ENCODE results near the gene COX10.

Gene COX10

DNA sequence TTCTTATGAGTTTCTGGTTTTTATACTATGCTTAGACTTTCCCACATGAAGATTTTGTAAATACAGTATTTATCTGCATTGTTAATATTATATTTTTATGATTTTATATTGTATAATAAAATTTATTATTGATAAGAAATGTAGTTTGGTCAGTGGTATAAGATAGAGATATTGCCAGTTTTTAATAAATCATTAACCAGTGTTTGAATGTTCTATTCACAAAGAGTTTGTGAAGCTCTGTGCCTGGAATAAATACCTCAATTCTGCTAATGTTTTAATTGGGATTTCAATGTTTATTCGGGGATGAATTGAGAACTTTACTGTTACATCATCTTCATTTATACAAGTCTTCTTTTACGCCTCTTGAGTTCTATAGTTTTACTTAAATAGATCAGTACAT lies 16.9 kb downstream of the COX10 start:
- Histone ChIP-seq H3K9ac (ENCODE audit: low read depth, low read length) (no peak overlapping the region), H3K36me3 (ENCODE audit: insufficient read depth, low read length) (no peaks in the 10 kb centered on the region; the same call in 1 of the 2 replicates), H3K9me3 (ENCODE audit: control insufficient read depth, insufficient read depth, low read length) (no peaks in the 10 kb centered on the region), H3K4me1 (ENCODE audit: insufficient read depth, low read length) (peaks cover 12% of the 10 kb centered on the region; the same call in 1 of the 2 replicates)

DNA sequence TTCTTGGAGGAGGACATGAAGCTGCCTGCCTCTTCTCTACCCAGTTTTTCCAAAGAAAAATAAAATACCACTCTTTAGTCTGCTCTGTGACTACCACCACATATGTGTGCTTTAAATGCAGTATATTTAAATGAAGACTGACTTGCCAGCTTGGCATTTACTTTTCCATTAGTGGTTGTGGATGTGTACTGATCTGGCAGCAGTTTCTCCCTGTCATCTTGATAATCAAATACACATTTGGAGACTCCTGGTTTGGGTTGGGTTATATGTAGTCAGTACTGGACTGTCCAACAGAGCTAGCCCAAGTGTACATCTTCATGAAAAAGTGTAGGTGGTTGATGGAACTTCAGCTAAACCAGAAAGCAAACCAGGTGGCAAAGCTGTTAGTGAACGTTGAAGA lies 19.9 kb downstream of the COX10 start:
- no peaks in the 10 kb centered on the region; the same call in 1 of the 2 replicates for H3K36me3 ChIP-seq (ENCODE audit: insufficient read depth, low read length)
- peaks cover 12% of the 10 kb centered on the region; the same call in 1 of the 2 replicates for H3K4me1 ChIP-seq (ENCODE audit: insufficient read depth, low read length)
- H3K9ac ChIP-seq (ENCODE audit: low read depth, low read length): no peak overlapping the region
- no peaks in the 10 kb centered on the region for H3K9me3 ChIP-seq (ENCODE audit: control insufficient read depth, insufficient read depth, low read length)

DNA sequence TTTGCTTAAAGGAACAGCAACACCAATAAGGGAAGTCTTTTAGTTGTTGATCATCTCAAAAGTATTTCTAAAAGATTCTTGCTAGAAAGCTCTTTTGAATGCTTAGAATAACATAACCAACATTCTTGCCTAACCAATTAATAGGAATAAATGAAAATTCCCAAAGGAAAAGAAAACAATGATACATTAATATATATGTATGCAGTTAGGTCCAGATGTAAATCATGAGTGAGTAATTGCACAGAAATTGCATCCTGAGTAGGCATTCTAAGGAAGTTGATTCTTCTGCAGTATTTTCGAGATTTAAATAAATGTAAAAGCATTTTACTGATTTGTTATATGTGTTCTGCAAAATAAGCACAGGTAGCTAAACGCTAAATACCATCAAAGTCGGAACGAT lies 22.1 kb downstream of the COX10 start:
- Histone ChIP-seq H3K9ac (ENCODE audit: low read depth, low read length) (no peak overlapping the region), H3K36me3 (ENCODE audit: insufficient read depth, low read length) (no peaks in the 10 kb centered on the region; the same call in 1 of the 2 replicates), H3K9me3 (ENCODE audit: control insufficient read depth, insufficient read depth, low read length) (no peaks in the 10 kb centered on the region), H3K4me1 (ENCODE audit: insufficient read depth, low read length) (peaks cover 12% of the 10 kb centered on the region; the same call in 1 of the 2 replicates)

DNA sequence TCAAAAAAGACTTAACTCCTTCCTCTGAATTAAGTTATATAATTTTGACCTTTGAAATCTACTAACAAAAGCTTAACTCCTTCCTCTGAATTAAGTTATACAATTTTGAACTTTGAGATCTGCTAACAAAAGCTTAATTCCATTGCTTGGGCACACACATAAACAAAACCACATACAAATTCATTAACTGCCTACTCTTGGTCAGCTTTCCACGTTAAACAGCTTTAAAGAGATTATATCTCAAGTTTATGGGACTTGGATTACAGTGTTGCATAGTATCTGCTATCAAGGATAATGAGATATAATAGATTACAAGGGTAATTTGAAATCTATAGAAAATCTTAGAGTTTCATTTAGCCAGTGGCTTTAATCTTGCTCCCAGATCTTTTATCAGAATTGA lies 23.5 kb downstream of the COX10 start:
- no peaks in the 10 kb centered on the region; the same call in 1 of the 2 replicates for H3K36me3 ChIP-seq (ENCODE audit: insufficient read depth, low read length)
- H3K4me1 ChIP-seq (ENCODE audit: insufficient read depth, low read length): peaks cover 12% of the 10 kb centered on the region; the same call in 1 of the 2 replicates
- H3K9ac ChIP-seq (ENCODE audit: low read depth, low read length): no peak overlapping the region
- no peaks in the 10 kb centered on the region for H3K9me3 ChIP-seq (ENCODE audit: control insufficient read depth, insufficient read depth, low read length)

DNA sequence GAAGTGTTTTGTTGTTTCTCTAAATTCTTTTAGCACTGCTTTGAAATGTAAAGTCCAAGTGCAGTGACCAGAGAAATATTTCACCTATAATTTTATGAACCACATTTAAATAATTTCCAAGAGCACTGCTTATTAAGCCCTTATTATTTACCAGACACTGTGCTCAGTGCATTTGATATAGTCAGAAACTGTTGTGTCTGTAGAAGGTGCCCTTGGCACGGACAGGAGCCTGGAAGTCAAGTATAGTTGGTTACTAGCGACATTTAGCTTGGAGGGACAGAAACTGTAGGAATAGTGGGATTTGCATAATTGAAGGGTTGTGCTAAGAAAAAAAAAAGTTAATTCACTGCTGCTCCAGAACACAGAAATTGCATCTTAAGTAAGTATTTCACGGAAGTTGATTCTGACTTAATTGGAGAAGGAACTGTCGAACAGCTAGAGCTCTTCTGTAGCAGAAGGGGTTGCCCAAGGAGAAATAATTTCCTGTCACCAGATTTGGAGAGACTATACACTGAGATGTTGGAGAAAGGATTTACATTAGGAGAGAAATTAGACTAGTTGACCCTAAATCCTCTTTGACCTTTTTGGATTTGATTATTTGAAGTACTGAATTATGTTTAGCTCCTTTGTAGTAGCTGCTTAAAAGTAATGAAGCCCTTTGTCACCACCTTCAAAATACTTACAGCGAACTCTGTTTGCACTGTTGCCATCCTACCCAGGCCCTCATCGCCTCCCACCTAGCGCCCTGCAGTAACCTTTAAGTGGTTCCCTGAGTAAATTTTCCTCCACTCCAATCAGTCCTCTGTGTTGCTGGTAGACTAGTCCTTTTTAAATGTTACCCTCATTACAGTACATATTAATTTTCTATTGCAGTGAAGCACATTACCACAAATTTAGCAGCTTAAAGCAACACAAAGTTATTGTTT lies 25.6 kb downstream of the COX10 start:
- H3K9me3 ChIP-seq (ENCODE audit: control insufficient read depth, insufficient read depth, low read length): no peaks in the 10 kb centered on the region
- H3K9ac ChIP-seq (ENCODE audit: low read depth, low read length): no peak overlapping the region
- H3K4me1 ChIP-seq (ENCODE audit: insufficient read depth, low read length): 0 out of 2 replicates have a peak, but pooled peaks cover under 1% of the 10 kb centered on the region
- no peaks in the 10 kb centered on the region for H3K36me3 ChIP-seq (ENCODE audit: insufficient read depth, low read length)

DNA sequence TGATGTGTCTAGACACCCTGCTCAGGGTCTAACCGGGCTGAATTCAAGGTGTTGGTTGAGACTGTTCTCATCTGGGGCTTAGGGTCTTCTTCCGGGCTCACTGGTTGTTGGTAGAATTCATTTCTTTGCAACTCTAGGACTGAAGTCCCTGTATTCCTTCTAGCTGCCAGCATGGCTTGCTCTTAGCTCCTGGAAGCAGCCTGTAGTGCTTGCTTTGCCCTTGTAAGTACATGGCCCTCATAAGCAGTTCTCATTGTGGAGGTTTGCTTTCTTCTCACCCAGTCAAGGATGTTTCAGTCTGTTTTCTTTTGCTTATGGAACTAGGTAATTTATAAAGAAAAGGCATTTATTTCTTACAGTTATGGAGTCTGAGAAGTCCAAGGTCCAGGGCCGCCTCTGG lies 26.3 kb downstream of the COX10 start:
- no peaks in the 10 kb centered on the region for H3K9me3 ChIP-seq (ENCODE audit: control insufficient read depth, insufficient read depth, low read length)
- no peaks in the 10 kb centered on the region for H3K4me1 ChIP-seq (ENCODE audit: insufficient read depth, low read length)
- H3K9ac ChIP-seq (ENCODE audit: low read depth, low read length): no peak overlapping the region
- no peaks in the 10 kb centered on the region for H3K36me3 ChIP-seq (ENCODE audit: insufficient read depth, low read length)

DNA sequence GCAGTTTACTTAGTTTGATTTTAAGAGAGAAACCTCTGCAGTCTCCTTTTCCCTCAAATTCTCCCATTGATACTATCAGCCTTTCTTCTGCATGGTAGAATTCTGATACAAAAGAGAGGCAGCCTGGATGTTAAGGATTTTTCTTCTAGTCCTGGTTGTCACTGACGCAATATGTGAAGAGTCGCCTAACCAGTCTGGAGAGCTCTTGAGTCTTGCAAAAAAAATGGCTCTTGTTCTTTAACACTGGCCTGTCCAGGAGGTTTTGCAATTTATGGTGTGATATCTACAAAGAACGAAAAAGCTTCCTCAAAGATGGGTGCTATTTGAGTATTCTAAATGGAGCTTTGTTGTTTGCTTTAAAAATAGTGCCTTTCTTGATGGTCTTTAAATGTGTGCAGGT lies 28.9 kb downstream of the COX10 start:
- H3K9me3 ChIP-seq (ENCODE audit: control insufficient read depth, insufficient read depth, low read length): no peaks in the 10 kb centered on the region
- no peaks in the 10 kb centered on the region for H3K36me3 ChIP-seq (ENCODE audit: insufficient read depth, low read length)
- H3K9ac ChIP-seq (ENCODE audit: low read depth, low read length): no peak overlapping the region
- H3K4me1 ChIP-seq (ENCODE audit: insufficient read depth, low read length): no peaks in the 10 kb centered on the region

DNA sequence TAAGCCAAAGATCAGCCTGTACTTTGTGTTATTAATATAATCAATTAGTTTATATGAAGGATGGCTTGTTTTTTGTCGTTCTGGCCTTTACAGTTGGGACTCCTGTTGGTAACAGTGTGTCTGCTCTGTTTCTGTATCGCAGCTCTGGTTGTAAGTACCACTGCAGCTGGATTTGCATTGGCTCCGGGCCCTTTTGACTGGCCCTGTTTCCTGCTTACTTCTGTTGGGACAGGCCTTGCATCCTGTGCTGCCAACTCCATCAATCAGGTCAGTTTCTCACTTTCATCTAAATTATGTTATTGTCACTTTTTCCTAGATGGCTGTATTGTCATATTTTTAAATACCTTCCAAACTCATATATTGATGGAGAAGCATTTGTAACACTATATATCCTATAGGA lies 32.7 kb downstream of the COX10 start:
- Histone ChIP-seq H3K36me3 (ENCODE audit: insufficient read depth, low read length) (no peaks in the 10 kb centered on the region), H3K4me1 (ENCODE audit: insufficient read depth, low read length) (no peaks in the 10 kb centered on the region), H3K9me3 (ENCODE audit: control insufficient read depth, insufficient read depth, low read length) (no peaks in the 10 kb centered on the region), H3K9ac (ENCODE audit: low read depth, low read length) (no peak overlapping the region)

DNA sequence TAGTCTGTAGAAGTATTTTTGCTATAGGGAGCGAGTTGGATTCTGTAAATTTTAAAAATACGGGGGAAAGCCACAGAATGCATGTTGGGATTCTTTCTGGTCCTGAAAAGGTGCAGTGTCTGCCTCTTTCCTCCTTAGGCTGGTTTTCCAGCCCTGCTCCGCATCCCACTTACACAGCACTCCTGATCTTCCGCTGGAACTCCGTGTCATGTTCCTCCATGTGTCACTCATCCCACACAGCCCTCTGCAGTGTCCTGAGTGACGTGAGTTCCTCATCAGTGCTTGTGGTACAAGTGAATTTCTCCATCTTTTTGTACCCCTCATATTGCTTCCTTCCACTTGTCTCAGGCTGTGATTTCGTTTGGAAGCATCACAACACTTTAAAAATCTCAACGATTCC lies 34.5 kb downstream of the COX10 start:
- Histone ChIP-seq H3K9me3 (ENCODE audit: control insufficient read depth, insufficient read depth, low read length) (no peaks in the 10 kb centered on the region), H3K4me1 (ENCODE audit: insufficient read depth, low read length) (no peaks in the 10 kb centered on the region), H3K36me3 (ENCODE audit: insufficient read depth, low read length) (no peaks in the 10 kb centered on the region), H3K9ac (ENCODE audit: low read depth, low read length) (no peak overlapping the region)

DNA sequence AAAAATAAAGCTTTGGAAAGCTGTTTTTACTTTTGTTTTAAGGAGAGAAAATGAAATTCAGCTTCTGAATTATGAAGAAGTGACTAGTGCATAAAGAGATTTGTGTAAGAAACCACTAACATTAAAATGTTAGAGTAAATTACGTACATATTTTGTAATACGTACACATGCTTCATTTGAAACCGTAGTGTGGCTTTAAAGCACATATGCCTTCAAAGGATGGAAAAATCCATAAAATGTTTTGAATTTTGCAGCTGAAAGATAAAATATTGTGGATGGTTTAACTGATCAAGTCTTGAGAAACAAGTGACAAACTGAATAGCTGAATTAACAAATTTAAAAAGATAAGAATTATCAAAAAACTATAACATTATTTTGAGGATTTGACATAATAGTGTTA lies 35.4 kb downstream of the COX10 start:
- Histone ChIP-seq H3K9ac (ENCODE audit: low read depth, low read length) (no peak overlapping the region), H3K9me3 (ENCODE audit: control insufficient read depth, insufficient read depth, low read length) (no peaks in the 10 kb centered on the region), H3K4me1 (ENCODE audit: insufficient read depth, low read length) (no peaks in the 10 kb centered on the region), H3K36me3 (ENCODE audit: insufficient read depth, low read length) (no peaks in the 10 kb centered on the region)

DNA sequence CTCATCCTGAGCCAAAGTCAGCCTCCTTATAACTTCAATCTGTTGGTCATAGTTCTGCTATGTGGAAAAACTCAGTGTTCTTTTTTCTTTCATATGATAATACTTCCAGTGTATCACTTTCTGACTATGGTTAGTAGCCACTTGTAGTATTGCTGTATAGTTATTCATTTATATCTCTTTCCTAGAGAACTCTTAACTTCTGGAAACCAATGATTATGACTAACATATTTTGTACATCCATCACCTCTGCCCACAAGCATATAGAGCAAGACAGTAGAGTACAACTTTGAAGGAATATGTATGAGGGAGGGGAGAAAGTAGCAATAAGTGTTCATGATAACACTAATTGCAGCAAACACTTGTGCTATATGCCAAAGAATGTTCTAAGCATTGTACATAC lies 38.6 kb downstream of the COX10 start:
- Histone ChIP-seq H3K4me1 (ENCODE audit: insufficient read depth, low read length) (no peaks in the 10 kb centered on the region), H3K9ac (ENCODE audit: low read depth, low read length) (no peak overlapping the region), H3K9me3 (ENCODE audit: control insufficient read depth, insufficient read depth, low read length) (no peaks in the 10 kb centered on the region), H3K36me3 (ENCODE audit: insufficient read depth, low read length) (no peaks in the 10 kb centered on the region)

DNA sequence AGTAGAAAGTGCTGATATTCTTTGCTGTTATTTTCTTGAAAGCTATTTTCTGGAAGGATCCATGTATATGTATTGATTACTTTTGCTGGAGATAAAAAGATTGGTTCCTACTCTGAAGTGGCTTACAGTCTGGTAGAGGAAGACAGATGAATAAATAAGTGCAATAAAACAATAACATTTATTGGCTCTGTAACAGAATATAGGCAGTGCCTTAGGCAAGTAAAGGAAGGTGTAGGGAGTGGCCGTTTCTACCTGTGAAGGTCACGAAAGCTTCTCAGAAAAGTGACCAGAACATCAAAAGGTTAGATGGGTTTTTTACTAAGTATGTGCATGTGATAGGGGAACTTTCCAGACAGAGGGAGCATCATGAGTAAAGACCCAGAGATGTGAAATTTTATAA lies 43.1 kb downstream of the COX10 start:
- H3K36me3 ChIP-seq (ENCODE audit: insufficient read depth, low read length): no peaks in the 10 kb centered on the region
- no peak overlapping the region for H3K9ac ChIP-seq (ENCODE audit: low read depth, low read length)
- H3K9me3 ChIP-seq (ENCODE audit: control insufficient read depth, insufficient read depth, low read length): no peaks in the 10 kb centered on the region
- no peaks in the 10 kb centered on the region for H3K4me1 ChIP-seq (ENCODE audit: insufficient read depth, low read length)

DNA sequence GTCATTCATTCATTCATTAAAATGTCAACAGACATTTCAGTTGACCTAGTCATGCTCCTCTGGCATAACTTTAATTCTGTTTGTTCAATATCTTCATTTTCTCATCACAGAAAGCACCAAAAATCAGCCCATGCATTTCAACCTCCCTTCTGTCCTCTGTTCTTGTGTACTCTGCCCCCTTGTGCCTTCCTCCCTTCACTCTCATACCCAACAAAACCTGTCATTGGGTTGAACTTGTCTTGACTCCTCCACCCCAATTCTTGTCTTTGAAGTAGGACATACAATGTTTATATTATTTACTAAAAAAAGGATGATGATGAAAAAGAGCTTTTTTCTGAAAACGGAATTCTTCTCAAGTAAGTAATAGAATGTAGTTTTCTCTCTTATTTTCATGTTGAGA lies 43.8 kb downstream of the COX10 start:
- Histone ChIP-seq H3K9ac (ENCODE audit: low read depth, low read length) (no peak overlapping the region), H3K9me3 (ENCODE audit: control insufficient read depth, insufficient read depth, low read length) (no peaks in the 10 kb centered on the region), H3K36me3 (ENCODE audit: insufficient read depth, low read length) (no peaks in the 10 kb centered on the region), H3K4me1 (ENCODE audit: insufficient read depth, low read length) (no peaks in the 10 kb centered on the region)

DNA sequence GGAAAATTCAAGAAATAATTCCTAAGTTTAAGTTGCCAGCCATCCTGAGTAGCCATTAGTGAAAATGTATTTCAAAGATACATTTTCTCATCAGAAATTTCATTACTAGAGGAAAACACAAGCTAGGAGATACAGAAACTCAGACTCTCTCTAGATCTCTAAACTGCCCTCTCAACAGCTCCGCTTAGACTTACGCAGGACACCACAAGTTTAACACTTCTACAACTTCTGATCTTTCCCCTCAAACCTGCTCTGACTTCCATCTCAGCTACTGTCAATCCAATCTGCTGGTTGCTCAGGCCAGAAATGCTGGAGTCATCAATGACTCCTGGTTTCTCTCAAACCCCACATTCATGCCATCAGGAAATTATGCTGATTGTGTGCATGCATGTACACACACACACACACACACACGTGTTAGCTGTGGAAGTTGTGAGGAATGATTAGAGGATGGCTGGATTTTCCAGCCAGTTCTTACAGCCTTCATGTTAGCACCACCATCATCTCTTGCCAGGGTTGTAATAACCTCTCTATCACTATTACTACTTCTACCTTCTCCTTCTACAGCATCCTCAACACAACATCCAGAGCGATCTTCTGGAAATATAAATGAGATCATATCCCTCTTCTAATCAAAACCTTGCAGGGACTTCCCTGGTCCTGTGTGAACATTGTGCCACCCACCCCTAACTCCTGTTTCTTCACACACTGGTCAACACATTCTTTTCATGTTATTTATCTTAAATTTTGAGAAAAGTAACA lies 47.1 kb downstream of the COX10 start:
- H3K36me3 ChIP-seq (ENCODE audit: insufficient read depth, low read length): no peaks in the 10 kb centered on the region
- no peaks in the 10 kb centered on the region for H3K9me3 ChIP-seq (ENCODE audit: control insufficient read depth, insufficient read depth, low read length)
- H3K4me1 ChIP-seq (ENCODE audit: insufficient read depth, low read length): no peaks in the 10 kb centered on the region
- no peak overlapping the region for H3K9ac ChIP-seq (ENCODE audit: low read depth, low read length)

DNA sequence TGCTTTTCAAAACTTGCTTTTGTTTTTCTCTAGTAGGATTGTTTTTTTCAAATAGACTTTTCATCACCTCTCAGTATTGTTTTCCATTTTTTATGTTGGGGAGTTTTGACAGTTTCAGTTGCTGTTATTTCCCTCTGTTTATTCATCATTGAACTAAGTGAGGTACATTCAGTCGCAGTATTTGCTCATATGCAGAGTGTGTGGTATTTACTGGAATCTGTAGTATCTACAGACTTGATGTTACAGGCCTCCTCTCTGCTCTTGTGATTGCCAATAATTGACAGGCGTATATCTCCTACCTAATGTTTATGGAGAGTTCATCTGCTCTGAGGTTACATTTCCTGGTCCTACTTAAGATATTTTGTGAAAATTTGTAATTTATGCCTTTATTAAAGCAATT lies 49.6 kb downstream of the COX10 start:
- Histone ChIP-seq H3K9ac (ENCODE audit: low read depth, low read length) (no peak overlapping the region), H3K36me3 (ENCODE audit: insufficient read depth, low read length) (no peaks in the 10 kb centered on the region), H3K9me3 (ENCODE audit: control insufficient read depth, insufficient read depth, low read length) (no peaks in the 10 kb centered on the region), H3K4me1 (ENCODE audit: insufficient read depth, low read length) (no peaks in the 10 kb centered on the region)
